HG03558 (cell line): Measurements from ENCODE around the gene TXNL4A.
"Not testable (repeated sequence)": the region's sequence is repeated elsewhere in the genome, so short reads cannot be mapped to it uniquely, and the experiment has no call there.

Experiments
- ATAC-seq: cut with Tn5 transposase; IDR thresholded peaks from one replicate; pipeline ENCODE4 v1.9.1; 2021; ENCODE audit warnings: moderate number of reproducible peaks; ENCODE audit not compliant: unreplicated experiment; ENCODE audit errors: extremely low read depth

TXNL4A gene

DNA sequence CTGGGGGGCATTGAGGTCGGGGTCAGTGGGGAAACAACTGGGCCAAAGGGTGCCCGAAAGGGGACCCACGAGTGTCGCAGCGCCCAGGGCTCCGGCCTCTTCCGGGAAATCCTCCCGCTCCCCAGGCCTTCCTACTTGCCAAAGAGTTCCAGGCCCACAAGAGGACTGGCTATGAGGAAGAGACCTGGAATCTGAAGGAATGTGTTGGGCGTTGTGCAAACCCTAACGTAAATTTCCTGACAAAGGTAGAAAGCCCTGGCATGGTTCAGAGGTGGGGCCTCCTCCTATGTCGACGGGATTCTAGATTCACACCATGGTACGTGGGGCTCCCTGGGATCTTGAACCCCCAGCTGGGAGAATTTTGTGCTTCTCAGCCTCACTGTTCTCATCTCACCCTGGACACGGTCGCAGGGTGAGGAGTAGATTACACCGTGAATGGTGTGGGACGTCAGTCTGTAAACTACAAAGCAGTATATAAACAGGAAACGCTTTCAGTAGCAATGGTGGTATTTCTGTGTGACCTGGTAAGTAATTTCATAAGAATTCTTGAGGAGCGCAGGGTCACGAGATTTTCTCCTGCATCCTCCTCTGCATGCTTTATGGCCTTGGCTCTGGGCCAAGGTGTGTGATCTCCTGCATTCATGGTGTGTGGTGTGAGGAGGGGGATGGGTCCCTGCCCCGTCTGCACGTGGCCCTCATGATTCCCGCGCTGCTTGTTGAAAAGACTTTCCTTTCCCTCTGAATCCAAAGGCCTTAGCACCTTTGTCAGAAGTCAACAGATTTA is 23.1 kb downstream of the TXNL4A start:
- no peak for ATAC-seq

DNA sequence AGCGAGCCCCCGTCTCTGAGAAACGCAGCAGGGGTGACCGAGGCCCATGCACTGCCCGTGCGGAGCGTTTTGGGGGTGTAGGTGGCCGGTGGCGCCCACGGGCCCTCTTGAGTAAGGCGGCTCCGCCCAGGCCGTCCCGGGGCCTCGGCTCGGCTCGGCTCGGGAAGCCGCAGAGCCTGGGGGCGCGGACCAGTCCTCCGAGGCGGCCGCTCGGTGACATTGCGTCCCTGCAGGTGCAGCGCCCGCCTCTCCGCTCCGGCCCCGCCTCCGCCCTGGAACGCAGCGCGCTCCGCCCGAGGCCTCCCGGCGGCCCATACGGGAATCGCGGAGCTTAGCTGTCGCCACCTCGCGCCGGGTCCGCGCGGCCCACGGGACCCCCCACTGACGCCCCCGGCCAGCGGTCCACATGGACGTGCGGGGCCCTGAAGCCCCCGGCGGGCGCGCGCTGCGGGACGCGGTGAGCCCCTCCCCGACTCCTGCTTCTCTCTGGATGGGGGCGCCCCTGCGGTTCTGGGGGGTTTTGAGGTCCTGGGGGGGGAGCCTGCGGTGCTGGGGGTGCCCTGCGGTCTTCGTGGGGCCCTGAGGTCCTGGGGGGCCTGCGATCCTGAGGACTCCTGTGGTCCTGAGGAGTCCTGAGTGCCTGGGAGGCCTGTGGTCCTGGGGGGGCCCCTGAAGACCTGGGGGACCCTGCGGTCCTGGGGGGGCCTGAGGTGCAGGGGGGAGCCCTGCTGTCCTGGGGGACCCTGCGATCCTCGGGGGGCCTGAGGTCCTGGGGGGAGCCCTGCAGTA is 23.8 kb downstream of the TXNL4A start, which contains the start of gene HSBP1L1:
Gene HSBP1L1 (plus strand): TSS at position 314 of the 789 bp plus-strand sequence. CDS start 93 bp downstream, at position 407.
- no peak for ATAC-seq

DNA sequence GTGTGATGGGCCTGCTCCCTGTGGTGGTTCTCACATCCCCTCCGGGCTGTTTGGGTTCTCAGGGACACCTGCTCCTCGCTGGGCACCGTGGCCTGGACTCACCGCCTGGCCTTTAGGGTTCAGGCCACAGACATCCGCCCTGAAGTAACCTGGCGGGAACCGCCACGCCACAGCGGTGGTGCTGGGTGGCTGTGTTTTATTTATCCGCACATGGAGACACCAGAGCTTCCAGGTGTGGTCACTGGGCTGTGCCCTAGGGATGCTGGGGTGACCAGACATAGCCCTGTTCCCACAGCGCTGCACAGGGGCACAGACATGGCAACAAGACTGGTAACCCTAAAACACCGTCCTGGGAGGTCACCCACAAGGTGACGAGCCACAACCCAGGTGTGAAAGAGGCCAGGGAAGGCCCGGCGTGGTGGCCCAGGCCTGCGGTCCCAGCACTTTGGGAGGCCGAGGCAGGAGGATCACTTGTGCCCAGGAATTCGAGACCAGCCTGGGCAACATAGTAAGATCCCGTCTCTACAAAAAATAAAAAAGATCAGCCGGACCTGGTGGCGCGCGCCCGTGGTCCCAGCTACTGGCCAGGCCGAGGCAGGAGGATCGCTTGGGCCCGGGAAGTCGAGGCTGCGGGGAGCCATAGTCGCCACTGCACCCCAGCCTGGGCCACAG is 24.6 kb downstream of the TXNL4A start:
- no peak for ATAC-seq

DNA sequence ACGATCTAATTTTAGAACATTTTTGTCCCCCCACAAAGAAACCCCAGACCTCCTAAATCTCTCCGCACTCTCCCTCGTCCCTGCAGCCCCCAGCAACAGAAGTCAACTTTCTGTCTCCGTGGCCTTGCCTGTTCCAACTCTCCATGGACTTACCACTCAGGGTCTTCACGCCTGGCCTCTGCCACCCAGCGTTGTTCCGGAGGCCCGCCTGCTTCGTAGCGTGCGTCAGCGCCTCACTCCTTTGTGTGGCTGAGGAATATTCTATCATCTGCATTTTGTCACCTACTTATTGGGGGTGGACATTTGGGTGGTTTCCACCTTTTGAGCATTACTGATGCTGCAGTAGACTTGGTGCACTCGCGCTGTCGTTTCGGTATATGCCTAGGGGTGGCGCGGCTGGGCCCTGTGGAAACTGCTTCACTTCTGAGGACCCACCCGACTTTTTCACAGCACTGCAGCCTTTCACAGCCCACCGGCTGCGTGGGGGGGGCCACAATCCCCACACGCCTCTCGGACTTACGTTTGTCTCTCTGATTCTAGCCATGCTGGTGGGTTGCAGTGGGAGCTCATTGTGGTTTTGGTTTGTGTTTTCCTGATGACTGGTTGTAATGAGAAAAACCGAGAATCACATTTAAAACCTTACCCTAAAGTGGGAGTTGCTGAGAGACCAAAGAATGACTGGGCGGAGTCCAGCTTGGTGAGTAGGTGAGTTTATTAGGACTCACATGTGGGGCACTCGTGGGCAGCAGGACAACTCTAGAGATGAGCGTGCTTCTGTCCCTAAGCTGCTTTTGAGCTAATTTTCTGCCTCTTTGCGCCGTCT is 25.3 kb downstream of the TXNL4A start:
- peak; percentile 39 for ATAC-seq

DNA sequence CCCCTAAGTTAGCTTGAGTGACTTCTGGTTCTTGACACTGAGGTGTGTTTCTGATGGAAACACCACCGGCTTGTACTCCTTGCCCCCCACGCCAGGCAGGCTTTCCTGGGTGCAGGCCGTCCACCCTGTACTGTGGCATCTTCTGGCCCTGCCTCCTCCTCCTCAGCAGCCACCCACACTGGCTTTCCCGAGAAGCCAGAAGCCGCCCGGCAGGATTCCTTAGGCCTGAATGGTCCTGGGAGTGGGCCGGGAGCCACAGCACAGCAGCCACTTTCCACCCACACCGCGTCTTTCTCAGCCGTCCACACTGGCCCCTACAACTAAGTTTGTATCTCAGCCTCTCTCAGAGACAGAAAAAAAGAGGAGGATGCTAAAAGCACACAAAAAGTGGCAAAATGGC is 26.1 kb downstream of the TXNL4A start:
- no peak for ATAC-seq

DNA sequence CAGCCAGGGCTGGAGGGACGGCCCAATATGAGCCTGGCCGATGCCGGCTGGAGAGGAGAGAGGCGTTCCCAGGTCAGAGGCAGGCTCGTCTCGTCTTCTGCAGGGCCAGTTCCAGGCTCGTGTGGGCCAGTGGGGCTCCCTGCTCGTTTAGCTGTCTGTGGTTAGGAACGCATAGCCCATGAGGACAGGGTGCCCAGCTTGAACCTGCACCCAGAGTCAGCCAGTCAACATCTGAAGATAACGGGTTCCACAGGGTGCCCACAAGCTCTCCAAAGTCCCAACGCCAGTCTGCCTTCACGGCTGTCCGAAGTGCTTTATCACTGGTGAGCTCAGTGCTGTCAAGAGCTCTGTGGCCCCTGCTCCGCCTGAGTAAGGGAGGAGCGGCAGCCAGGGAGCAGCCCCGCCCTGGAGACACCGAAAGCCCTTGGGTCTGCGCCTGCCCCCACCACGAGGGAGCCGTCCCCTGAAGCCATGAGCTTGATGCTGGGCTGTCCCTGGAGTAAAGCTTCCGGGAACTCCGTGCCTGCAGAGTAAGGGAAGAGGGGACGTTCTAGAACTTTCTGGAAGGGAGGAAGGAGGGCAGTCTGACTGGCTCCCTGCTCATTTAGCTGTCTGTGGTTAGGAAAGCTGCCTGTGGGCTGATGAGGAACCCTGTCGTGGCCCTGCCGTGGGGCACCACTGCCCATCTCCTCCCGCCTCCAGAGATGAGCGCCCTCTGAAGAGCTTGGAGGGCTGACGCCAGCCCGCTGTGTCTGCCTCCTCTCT is 26.7 kb downstream of the TXNL4A start:
- no peak for ATAC-seq

DNA sequence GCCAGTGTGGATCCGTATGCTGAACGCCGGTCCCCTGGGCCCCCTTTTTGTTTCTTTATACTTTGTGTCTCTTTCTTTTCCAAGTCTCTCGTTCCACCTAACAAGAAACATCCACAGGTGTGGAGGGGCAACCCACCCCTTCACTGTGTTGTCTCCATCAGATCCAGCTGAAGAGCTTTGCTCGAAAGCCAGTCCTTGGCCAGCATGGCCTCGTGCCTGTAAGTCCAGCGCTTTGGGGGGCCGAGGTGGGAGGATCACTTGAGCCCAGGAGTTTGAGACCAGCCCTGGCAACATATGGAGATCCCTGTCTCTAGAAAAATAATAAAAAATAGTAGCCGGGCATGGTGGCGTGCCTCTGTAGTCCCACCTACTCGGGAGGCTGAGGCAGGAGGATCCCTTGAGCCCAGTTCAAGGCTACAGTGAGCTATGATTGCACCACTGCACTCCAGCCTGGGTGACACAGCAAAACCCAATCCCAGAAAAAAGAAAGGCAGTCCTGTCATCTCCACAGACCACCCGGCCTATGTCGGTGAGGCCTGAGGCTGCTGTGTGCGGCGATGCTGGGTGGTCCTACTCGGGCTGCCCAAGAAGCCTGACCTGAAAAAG is 27.3 kb downstream of the TXNL4A start:
- no peak for ATAC-seq

DNA sequence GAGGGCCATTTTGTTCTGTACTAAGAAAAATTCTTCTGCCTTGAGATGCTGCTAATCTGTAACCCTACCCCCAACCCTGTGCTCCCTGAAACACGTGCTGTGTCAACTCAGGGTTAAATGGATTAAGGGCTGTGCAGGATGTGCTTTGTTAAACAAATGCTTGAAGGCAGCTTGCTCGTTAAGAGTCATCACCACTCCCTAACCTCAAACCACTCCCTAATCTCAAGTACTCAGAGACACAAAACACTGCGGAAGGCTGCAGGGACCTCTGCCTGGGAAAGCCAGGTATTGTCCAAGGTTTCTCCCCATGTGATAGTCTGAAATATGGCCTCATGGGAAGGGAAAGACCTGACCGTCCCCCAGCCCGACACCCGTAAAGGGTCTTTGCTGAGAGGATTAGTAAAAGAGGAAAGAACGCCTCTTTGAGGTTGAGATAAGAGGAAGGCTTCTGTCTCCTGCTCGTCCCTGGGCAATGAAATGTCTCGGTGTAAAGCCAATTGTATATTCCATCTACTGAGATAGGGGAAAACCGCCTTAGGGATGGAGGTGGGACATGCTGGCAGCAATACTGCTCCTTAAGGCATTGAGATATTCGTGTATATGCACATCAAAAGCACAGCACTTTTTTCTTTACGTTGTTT is 28.1 kb downstream of the TXNL4A start:
- not testable (repeated sequence) for ATAC-seq

DNA sequence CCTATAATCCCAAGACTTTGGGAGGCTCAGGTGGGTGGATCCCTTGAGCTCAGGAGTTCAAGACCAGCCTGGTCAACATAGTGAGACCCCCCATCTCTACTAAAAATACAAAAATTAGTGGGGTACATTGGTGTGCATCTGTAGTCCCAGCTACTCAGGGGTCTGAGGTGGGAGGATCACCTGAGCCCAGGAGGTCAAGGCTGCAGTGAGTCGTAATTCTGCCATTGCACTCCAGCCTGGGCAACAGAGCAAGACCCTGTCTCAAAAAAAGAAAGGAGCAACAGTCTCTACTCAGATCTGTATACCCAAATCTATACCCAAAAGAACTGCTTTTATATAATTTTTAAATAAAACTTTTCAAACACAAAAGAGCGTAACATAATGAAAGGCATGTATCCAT is 29.4 kb downstream of the TXNL4A start:
- ATAC-seq = no peak

DNA sequence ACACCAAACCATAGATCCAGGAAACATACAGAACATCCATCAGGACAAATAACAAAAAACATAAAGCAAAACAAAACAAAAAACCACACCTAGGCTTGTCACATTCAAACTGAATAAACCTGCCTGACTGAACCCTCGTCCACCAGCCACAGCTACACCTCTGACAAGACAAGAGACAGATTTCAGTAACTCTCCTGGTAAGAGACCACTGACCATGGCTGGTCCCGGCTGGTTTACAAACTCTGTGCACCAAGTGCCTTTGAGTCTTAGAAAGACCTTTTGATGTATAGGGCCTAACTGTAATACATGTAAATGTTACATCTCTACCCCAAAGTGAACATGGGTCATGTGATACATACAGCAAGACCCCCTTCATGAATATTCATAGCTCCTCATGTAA is 32.1 kb downstream of the TXNL4A start:
- ATAC-seq = no peak

DNA sequence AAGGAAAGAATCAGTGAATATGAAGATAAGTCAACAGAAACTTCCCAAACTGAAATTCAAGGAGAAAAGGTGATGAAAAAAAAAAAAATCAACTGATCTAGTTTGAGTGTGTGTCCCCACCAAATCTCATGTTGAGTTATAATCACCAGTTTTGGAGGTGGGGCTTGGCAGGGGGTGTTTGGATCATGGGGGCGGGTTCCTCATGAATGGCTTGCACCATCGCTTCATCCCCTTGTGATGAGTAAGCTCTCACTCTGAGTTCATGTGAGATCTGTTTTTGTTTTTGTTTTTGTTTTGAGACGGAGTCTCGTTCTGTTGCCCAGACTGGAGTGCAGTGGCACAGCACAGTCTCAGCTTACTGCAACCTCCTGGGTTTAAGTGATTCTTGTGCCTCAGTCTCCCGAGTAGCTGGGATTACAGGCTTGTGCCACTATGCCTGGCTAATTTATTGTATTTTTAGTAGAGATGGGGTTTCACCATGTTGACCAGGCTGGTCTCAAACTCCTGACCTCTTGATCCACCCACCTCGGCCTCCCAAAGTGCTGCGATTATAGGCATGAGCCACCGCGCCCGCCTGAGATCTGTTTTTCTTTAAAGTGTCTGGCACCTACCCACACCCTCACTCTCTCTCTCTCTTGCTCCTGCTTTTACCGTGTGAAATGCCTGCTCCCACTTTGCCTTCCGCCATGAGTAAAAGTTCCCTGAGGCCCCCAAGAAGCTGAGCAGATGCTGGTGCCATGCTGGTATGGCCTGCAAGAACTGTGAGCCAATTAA is 32.9 kb downstream of the TXNL4A start:
- ATAC-seq = no peak

DNA sequence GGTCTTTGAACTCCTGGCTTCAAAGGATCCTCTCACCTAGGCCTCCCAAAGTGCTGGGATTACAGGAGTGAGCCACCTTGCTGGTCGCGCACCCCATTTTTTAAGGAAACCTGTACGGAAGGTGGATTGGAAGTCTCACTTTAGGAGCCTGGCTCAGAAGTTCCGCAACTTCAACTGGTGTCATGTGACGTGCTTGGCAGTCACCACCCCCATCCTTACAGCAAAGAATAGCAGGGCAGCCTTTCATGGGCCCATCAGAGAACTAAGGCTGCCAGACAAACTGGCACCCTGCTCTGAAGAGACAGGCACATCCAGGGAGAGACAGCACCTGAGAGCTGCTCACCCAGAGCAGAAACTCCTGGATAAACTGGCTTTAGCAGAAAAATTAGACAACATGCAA is 33.6 kb downstream of the TXNL4A start:
- ATAC-seq = no peak

DNA sequence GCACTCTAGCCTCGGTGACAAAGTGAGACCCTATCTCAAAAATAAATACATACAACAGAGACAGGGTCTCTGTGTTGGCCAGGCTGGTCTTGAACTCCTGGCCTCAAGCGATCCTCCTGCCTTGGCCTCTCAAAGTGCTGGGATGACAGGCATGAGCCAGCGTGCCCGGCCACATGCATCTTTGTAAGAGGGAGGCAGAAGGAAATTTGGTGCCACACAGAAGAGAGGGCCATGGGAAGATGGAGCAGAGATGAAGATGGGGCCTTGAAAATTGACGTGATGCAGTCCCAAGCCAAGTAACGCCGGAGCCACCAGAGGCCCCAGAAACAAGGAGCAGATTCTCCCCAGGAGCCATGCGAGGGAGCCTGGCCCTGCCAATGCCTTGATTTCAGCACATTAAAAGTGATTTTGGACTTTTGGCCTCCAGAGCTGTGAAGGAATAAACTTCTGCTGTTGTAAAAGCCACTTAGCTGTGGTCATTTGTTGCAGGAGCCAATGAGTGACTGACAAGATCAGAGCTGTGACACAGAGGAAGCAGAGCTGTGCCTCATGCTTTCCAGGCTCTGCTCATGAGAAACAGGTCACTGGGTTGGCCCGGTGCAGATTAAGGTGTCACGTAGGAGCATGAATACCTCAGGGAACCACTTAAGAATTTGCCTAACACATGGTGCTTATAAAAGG is 34.3 kb downstream of the TXNL4A start:
- no peak for ATAC-seq

DNA sequence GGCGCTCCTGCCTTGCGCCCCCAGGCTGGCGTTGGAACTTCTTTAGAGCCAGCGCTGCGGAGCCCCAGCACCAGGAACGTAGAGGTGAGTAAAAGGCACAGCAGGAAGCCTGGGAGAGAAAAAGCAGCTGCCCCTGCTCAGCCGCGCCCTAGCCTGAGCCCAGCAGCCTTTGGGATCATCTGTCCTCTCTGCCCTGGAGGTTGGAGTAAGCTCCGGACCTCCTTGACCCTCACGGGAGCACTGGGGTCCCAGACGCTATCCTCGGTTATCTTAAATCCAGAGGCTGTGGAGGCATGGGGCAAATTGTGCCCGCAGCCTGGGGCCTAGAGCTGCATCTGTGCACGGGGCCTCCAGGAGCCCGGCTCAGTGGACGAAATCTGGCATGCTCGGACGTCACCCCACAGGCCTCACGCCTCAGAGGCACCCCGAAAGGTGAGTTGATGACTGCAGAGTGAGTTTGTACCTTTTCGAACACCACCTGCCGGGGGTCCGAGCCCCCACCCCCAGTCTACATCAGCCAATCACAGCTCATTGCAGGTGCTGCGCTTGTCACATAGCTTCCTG is 35.3 kb downstream of the TXNL4A start:
- no peak for ATAC-seq

DNA sequence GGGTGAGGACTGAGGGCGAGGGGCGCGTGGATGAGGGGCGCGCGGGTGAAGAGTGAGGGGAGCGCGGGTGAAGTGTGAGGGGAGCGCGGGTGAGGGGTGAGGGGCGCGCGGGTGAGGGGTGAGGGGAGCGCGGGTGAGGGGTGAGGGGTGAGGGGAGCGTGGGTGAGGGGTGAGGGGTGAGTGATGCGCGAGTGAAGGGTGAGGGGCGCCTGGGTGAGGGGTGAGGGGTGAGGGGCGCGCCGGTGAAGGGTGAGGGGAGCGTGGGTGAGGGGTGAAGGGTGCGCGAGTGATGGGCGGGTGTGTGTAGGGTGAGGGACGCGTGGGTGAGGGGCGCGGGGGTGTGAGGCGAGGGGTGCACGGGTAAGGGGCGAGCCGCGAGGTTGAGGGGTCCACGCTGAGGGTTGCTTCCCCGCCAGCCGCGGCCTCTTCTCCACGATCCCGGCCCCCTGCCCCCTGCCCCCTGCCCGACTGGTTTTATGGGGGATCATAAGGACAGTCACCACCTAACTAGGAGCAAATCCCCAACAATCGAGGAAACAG is 35.8 kb downstream of the TXNL4A start:
- no peak for ATAC-seq

DNA sequence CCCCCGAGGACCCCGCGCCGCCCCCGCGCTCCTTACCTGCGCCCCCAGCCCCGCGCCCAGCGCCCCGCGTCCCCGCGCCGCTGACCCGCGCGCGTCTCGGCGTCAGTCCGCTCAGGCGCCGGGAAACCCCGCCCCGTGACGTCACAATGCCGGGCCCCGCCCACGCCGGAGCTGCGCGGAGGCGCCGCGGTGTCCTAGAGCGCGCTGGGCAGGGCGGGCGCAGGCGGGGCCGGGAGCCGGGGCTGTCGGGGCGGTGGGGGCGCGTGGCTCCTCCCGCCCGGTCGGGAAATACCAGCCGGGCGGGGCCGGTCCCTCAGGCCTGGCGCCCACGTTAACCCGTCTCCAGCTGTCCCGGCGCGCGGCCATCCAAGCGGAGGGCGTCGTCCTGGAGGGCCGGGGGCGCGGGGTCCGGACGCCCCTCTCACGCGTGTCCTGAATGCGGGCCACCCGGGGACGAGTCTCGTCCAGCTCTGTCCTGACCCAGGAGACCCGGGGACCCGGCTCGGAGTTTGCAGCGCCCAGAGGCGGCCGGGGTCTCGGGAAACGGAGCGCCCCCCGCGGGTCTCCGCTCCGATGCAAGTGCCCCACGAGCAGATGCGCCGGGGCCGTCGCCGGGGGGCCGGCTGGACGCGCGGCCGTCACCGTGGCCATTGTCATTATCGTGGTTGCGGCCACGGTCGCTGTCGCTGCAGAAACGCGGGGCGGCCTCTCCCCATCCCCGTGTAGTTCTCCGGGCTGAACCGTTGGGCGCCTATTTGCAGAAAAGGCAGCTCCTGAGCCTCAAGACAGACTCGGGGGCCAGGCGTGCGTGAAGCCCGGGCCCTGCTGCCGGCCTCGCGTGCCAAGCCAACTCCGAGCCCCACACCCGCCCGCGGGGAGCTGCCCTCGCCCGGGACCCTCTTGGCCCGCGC is 36.6 kb downstream of the TXNL4A start, which contains the start of gene SLC66A2:
Gene SLC66A2 (minus strand): TSS at position 109 of the 911 bp plus-strand sequence. CDS start 727 bp downstream, outside the sequence.
- peak; percentile 48 for ATAC-seq
